Measurements from ENCODE around the gene SLC1A2.

Gene SLC1A2

DNA sequence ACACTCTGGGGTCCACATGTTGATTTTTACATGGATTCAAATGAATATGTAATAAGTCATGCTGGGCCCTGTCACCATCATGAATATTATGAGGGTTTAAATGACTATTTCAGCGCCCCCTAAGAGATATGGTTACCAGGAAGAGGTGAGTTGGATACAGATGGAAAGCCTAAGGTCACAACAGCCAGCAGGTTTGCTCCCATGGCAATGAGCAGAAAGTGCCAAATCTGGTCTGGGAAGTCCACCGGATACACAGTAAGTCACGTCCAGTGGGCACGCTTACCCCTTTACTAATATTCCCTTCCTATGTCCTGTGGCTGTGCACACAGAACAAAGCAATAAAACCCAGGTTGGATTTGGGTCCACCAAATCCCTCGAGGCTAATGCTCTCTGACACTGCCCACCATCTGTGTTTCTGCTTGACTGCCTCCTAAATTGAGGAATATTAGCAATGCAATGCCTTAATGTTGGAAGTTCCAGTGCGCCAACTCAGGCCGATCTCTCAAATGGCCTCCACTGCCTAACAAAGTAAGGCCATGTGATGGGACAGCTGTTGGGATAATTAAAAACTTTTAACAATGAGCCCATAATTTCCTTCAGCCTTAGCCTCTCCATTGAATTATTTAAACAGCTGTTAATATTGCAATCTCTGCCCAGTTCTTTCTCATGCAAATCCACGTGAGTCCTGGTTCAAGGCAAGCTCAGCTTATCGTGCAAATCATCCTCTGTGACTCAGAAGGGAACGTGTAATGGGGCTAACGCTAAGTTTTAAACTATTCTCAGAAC lies 97.6 kb downstream of the SLC1A2 start:
- TF ChIP-seq, protein P1, sequence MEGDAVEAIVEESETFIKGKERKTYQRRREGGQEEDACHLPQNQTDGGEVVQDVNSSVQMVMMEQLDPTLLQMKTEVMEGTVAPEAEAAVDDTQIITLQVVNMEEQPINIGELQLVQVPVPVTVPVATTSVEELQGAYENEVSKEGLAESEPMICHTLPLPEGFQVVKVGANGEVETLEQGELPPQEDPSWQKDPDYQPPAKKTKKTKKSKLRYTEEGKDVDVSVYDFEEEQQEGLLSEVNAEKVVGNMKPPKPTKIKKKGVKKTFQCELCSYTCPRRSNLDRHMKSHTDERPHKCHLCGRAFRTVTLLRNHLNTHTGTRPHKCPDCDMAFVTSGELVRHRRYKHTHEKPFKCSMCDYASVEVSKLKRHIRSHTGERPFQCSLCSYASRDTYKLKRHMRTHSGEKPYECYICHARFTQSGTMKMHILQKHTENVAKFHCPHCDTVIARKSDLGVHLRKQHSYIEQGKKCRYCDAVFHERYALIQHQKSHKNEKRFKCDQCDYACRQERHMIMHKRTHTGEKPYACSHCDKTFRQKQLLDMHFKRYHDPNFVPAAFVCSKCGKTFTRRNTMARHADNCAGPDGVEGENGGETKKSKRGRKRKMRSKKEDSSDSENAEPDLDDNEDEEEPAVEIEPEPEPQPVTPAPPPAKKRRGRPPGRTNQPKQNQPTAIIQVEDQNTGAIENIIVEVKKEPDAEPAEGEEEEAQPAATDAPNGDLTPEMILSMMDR (IDR thresholded peaks at IDR 0.05; ENCODE audit: low read depth, low read length) = no peak
- TF ChIP-seq EZH2phosphoT487 (IDR thresholded peaks at IDR 0.05; ENCODE audit: low read depth) = no peak
- Histone ChIP-seq H3K9me3 (ENCODE audit: insufficient read depth, low read length) (no peaks in the 10 kb centered on the region), H3K4me1 (ENCODE audit: low read length) (peaks cover 29% of the 10 kb centered on the region), H2AFZ (ENCODE audit: low read depth, low read length) (no peak overlapping the region), H3K4me3 (ENCODE audit: low read length) (no peak overlapping the region), H4K20me1 (ENCODE audit: insufficient read depth, low read length) (no peaks in the 10 kb centered on the region), H3K9ac (ENCODE audit: low read length) (no peak overlapping the region), H3K36me3 (replicated peaks; ENCODE audit: low read depth, low read length) (no peaks in the 10 kb centered on the region), H3K4me2 (ENCODE audit: low read length) (no peak overlapping the region), H3K79me2 (ENCODE audit: low read length) (no peaks in the 10 kb centered on the region), H3K27ac (ENCODE audit: low read length) (no peak overlapping the region), H3K27me3 (ENCODE audit: low read depth, low read length) (no peaks in the 10 kb centered on the region)

DNA sequence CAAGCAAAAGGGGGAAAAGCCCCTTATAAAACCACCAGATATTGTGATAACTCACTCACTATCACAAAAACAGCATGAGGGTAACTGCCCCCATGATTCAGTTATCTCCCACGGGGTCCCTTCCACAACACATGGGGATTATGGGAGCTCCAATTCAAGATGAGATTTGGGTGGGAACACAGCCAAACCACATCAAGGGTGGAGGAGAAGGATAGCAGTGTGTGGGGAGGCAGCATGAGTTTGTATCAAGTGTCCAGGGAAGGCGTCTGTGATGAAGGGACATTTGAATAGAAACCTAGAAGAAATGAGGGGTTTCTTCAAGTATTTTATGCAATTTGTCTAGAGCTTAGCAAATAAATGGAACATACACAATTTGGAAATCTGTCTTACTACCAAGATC lies 98.2 kb downstream of the SLC1A2 start:
- Histone ChIP-seq H3K9me3 (ENCODE audit: insufficient read depth, low read length) (no peaks in the 10 kb centered on the region), H3K4me1 (ENCODE audit: low read length) (peaks cover 33% of the 10 kb centered on the region), H3K4me3 (ENCODE audit: low read length) (no peak overlapping the region), H3K27ac (ENCODE audit: low read length) (no peak overlapping the region), H3K9ac (ENCODE audit: low read length) (no peak overlapping the region), H3K36me3 (replicated peaks; ENCODE audit: low read depth, low read length) (no peaks in the 10 kb centered on the region), H3K79me2 (ENCODE audit: low read length) (no peaks in the 10 kb centered on the region), H2AFZ (ENCODE audit: low read depth, low read length) (no peak overlapping the region), H4K20me1 (ENCODE audit: insufficient read depth, low read length) (no peaks in the 10 kb centered on the region), H3K27me3 (ENCODE audit: low read depth, low read length) (no peaks in the 10 kb centered on the region), H3K4me2 (ENCODE audit: low read length) (no peak overlapping the region)
- no peak for TF ChIP-seq EZH2phosphoT487 (IDR thresholded peaks at IDR 0.05; ENCODE audit: low read depth)

DNA sequence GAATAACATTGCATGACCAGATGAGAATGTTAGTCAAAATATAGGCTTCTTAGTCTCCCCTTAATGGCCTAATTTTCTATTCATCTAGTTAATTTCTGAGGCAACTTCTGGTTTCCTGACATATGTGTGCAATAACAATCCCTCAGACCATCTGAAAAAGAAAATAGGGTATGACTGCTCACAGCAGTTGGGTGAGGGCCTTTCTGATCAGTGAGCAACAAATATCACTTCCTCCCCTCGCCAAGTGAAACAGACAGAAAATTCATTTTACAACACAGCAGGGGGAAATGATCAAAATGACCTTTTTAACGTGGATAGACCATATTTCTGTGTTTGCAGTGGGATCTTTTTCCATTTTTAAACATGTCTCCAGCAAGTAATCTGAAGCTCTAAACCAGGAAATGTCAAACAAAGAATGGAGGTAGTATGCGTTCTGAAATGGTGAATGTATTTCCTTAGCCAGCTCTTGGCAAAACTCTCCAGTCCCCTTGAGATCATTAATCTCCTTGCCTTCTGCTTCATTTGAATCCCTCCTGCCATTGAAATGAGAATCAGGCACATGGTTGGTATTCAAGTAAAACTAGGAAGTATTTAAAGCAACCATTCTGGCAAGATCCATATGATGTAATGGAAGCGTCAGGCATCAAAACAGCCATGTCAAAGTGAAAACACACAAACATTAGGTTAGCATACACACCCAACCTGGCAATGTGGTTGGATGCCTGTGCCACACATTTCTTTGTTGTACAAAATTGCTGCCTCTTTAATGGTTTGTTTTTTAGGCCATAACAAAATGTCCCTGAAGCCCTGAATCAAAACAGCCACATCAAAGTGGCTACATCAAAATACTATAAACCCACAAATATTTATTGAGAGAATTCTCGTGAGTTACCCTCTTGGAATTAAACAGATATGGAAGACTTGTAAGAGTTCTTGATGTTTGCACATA lies 100.1 kb downstream of the SLC1A2 start:
- peak overlapping the region; percentile 58 for H3K27ac ChIP-seq (ENCODE audit: low read length)
- no peaks in the 10 kb centered on the region for H3K27me3 ChIP-seq (ENCODE audit: low read depth, low read length)
- no peaks in the 10 kb centered on the region for H3K36me3 ChIP-seq (replicated peaks; ENCODE audit: low read depth, low read length)
- no peaks in the 10 kb centered on the region for H3K79me2 ChIP-seq (ENCODE audit: low read length)
- peak overlapping the region; percentile 40 for H3K4me2 ChIP-seq (ENCODE audit: low read length)
- peaks cover 34% of the 10 kb centered on the region for H3K4me1 ChIP-seq (ENCODE audit: low read length)
- no peaks in the 10 kb centered on the region for H3K9me3 ChIP-seq (ENCODE audit: insufficient read depth, low read length)
- peak overlapping the region; percentile 4; the same call in 1 of the 2 replicates for H3K4me3 ChIP-seq (ENCODE audit: low read length)
- no peaks in the 10 kb centered on the region for H4K20me1 ChIP-seq (ENCODE audit: insufficient read depth, low read length)
- TF ChIP-seq, protein P1 (IDR thresholded peaks at IDR 0.05; ENCODE audit: low read depth, low read length) = no peak
- no peak for TF ChIP-seq EZH2phosphoT487 (IDR thresholded peaks at IDR 0.05; ENCODE audit: low read depth)
- H3K9ac ChIP-seq (ENCODE audit: low read length) = 0 out of 2 replicates have a peak overlapping the region, but pooled peaks have one; percentile 0
- peak overlapping the region; percentile 82 for H2AFZ ChIP-seq (ENCODE audit: low read depth, low read length)

DNA sequence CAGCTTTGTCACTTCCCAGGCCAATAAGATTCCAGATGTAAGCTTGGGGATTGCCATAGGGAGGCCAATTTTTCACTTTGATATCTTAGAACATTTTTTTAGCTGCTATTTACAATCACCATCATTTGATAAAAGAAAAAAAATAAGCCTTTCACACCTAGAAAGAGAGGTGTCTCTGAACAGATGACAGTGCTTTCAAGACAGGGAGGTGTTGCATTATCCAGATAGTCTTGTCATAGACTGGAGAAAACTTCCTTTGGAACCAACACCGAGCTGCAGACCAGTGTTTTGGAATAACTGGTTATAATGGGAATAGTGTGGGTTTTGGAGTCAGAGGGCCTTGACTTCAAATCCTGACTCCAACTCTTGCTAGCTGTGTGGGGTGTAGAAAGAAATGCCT lies 101.0 kb downstream of the SLC1A2 start:
- H3K4me2 ChIP-seq (ENCODE audit: low read length) = peak overlapping the region; percentile 40
- H3K36me3 ChIP-seq (replicated peaks; ENCODE audit: low read depth, low read length) = no peaks in the 10 kb centered on the region
- peaks cover 44% of the 10 kb centered on the region for H3K4me1 ChIP-seq (ENCODE audit: low read length)
- H4K20me1 ChIP-seq (ENCODE audit: insufficient read depth, low read length) = no peaks in the 10 kb centered on the region
- no peaks in the 10 kb centered on the region for H3K27me3 ChIP-seq (ENCODE audit: low read depth, low read length)
- no peaks in the 10 kb centered on the region for H3K9me3 ChIP-seq (ENCODE audit: insufficient read depth, low read length)
- H3K27ac ChIP-seq (ENCODE audit: low read length) = peak overlapping the region; percentile 58
- TF ChIP-seq, protein P1 (IDR thresholded peaks at IDR 0.05; ENCODE audit: low read depth, low read length) = no peak
- no peak for TF ChIP-seq EZH2phosphoT487 (IDR thresholded peaks at IDR 0.05; ENCODE audit: low read depth)
- no peak overlapping the region for H3K4me3 ChIP-seq (ENCODE audit: low read length)
- H3K9ac ChIP-seq (ENCODE audit: low read length) = 0 out of 2 replicates have a peak overlapping the region, but pooled peaks have one; percentile 0
- H2AFZ ChIP-seq (ENCODE audit: low read depth, low read length) = 0 out of 2 replicates have a peak overlapping the region, but pooled peaks have one; percentile 9
- H3K79me2 ChIP-seq (ENCODE audit: low read length) = no peaks in the 10 kb centered on the region
